OCI-LY7 (cell line): ENCODE data around the gene ZNF3. TPM values are rescaled to one million over a fixed set of nuclear protein-coding genes. Genes with fewer than 3 reads are reported as not detected.

ENCODE experiments used
- BruUV-seq: library from RNA; stranded (reverse); fragments of 400-500 nt; replicated peaks from 2 replicates; lab custom pipeline; 2021; lab: Mats Ljungman, UMichigan
- CTCF ChIA-PET: fragments of 300-600 bp; sonication (Branson Sonifier 250); formaldehyde crosslinking; loops from one replicate; lab custom pipeline; 2022; ENCODE audit warnings: antibody characterized with exemption; ENCODE audit not compliant: unreplicated experiment; lab: Charles Lee
- POLR2A ChIA-PET: fragments of 300-600 bp; sonication (Branson Sonifier 250); formaldehyde crosslinking; loops from one replicate; lab custom pipeline; 2022; ENCODE audit warnings: antibody characterized with exemption; lab: Charles Lee
- DNase-seq: peaks from one replicate; pipeline ENCODE4 v3.0.0-alpha.2; 2015; ENCODE audit warnings: low spot score
- H2AFZ ChIP-seq: fragments of 200-600 bp; sonication (generic), shearing (Covaris generic); 2 replicates; pipeline ENCODE4 v1.6.1; 2014; ENCODE audit warnings: mild to moderate bottlenecking, antibody characterized with exemption, low read length, moderate library complexity
- H3K27ac ChIP-seq: fragments of 200-600 bp; sonication (generic); 2 replicates; pipeline ENCODE4 v1.5.1; 2014; ENCODE audit warnings: mixed run types, low read depth, mild to moderate bottlenecking, moderate library complexity, low read length, inconsistent platforms; ENCODE audit not compliant: poor library complexity, severe bottlenecking
- H3K36me3 ChIP-seq: fragments of 200-600 bp; sonication (generic); 2 replicates; pipeline ENCODE4 v1.6.1; 2014; ENCODE audit warnings: mild to moderate bottlenecking, antibody characterized with exemption, low read length, moderate library complexity, mixed read lengths; ENCODE audit not compliant: insufficient read depth
- H3K4me1 ChIP-seq: fragments of 200-600 bp; sonication (generic); 2 replicates; pipeline ENCODE4 v1.5.1; 2014; ENCODE audit warnings: mild to moderate bottlenecking, low read length; ENCODE audit not compliant: insufficient read depth, poor library complexity, severe bottlenecking
- H3K4me2 ChIP-seq: fragments of 200-600 bp; sonication (generic); 2 replicates; pipeline ENCODE4 v1.6.1; 2014; ENCODE audit warnings: mild to moderate bottlenecking, low read length
- H3K4me3 ChIP-seq: fragments of 200-600 bp; sonication (generic); 2 replicates; pipeline ENCODE4 v1.5.1; 2014; ENCODE audit warnings: mild to moderate bottlenecking, low read depth, low read length; ENCODE audit not compliant: poor library complexity, severe bottlenecking
- H3K79me2 ChIP-seq: fragments of 200-600 bp; sonication (generic); 2 replicates; pipeline ENCODE4 v1.6.1; 2016; ENCODE audit warnings: low read depth, mild to moderate bottlenecking, low read length, moderate library complexity, mixed read lengths; ENCODE audit not compliant: insufficient read depth
- H3K9me2 ChIP-seq: fragments of 200-600 bp; sonication (generic); 2 replicates; pipeline ENCODE4 v1.6.1; 2016; ENCODE audit warnings: mild to moderate bottlenecking, low read length, mixed read lengths; ENCODE audit not compliant: insufficient read depth
- H3K9me3 ChIP-seq: fragments of 200-600 bp; sonication (generic); 2 replicates; pipeline ENCODE4 v1.6.1; 2014; ENCODE audit warnings: mild to moderate bottlenecking, mixed run types, low read length, mixed read lengths
- H4K20me1 ChIP-seq: fragments of 200-600 bp; sonication (generic); 2 replicates; pipeline ENCODE4 v1.6.1; 2014; ENCODE audit warnings: mild to moderate bottlenecking, antibody characterized with exemption, low read length, moderate library complexity, mixed read lengths; ENCODE audit not compliant: insufficient read depth
- EZH2phosphoT487 ChIP-seq: fragments of 200-600 bp; sonication (generic); IDR thresholded peaks from 2 replicates; pipeline ENCODE4 v1.6.1; 2018; ENCODE audit warnings: low read depth, borderline replicate concordance, mild to moderate bottlenecking, mixed run types, antibody characterized with exemption, low read length, moderate library complexity, mixed read lengths
- intact Hi-C: fragments of 100-400 bp; cut with micrococcal nuclease; formaldehyde crosslinking; loops from one replicate; pipeline ENCODE4 v1.10.0; 2022; ENCODE audit not compliant: unreplicated experiment
- total RNA-seq, 2 experiments: library from RNA; depleted of rRNA in 1 of 2; stranded (reverse); fragments of >200 nt in 1 of 2; shearing (Covaris generic) in 1 of 2; gene quantifications; 2 replicates each; pipeline ENCODE4 v1.2.3, GENCODE V29; 2014 to 2022
- TF ChIP-seq, protein P1 (sequence below): fragments of 200-600 bp; sonication (generic); conservative IDR thresholded peaks from 2 replicates; pipeline ENCODE4 v1.5.1; 2014; ENCODE audit warnings: mild to moderate bottlenecking, antibody characterized with exemption, low read length, moderate library complexity, mixed read lengths

ZNF3 gene
- total RNA-seq, 2 experiments from 2014 or later: 19.8 to 23.7 TPM

DNA sequence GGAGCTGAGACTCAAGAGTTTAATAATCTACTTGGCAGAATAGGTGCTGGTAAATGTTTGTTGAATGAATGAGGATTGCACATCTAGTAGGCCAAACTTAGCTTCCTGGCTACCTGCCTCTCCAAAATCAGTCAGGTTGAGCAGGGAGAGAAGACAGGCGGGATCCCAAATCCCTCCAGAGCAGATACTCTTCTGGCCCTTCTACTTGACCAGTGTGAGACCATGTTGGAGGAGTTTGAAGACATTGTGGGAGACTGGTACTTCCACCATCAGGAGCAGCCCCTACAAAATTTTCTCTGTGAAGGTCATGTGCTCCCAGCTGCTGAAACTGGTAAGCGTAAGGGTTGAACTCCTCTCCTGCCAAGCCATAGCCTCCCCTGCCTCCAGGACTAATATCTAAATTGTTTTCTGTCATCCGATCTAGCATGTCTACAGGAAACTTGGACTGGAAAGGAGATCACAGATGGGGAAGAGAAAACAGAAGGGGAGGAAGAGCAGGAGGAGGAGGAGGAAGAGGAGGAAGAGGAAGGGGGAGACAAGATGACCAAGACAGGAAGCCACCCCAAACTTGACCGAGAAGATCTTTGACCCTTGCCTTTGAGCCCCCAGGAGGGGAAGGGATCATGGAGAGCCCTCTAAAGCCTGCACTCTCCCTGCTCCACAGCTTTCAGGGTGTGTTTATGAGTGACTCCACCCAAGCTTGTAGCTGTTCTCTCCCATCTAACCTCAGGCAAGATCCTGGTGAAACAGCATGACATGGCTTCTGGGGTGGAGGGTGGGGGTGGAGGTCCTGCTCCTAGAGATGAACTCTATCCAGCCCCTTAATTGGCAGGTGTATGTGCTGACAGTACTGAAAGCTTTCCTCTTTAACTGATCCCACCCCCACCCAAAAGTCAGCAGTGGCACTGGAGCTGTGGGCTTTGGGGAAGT, 43.0 kb upstream of the ZNF3 start:
- H3K36me3 ChIP-seq: peaks cover 24% of the 10 kb centered on the region; the same call in 1 of the 2 replicates
- POLR2A ChIA-PET: interaction anchor here (0.8 to 2.9 kb wide), 2 partner anchors 23 to 109 kb away, joined by 5 to 22 read pairs; partner anchors contain the start of genes AP4M1, MCM7 and ZKSCAN1
- no peaks in the 10 kb centered on the region for H3K9me3 ChIP-seq
- no peaks in the 10 kb centered on the region for H4K20me1 ChIP-seq
- peaks cover 46% of the 10 kb centered on the region for H3K4me1 ChIP-seq
- CTCF ChIA-PET: interaction anchor here (0.8 to 1.5 kb wide), 3 partner anchors 23 to 283 kb away, joined by 3 to 5 read pairs (median 3); partner anchors contain the start of gene AP4M1
- H3K27ac ChIP-seq: peak overlapping the region; percentile 27
- H3K79me2 ChIP-seq: peaks cover 17% of the 10 kb centered on the region; the same call in 1 of the 2 replicates
- no peak overlapping the region for H2AFZ ChIP-seq
- TF ChIP-seq, protein P1, sequence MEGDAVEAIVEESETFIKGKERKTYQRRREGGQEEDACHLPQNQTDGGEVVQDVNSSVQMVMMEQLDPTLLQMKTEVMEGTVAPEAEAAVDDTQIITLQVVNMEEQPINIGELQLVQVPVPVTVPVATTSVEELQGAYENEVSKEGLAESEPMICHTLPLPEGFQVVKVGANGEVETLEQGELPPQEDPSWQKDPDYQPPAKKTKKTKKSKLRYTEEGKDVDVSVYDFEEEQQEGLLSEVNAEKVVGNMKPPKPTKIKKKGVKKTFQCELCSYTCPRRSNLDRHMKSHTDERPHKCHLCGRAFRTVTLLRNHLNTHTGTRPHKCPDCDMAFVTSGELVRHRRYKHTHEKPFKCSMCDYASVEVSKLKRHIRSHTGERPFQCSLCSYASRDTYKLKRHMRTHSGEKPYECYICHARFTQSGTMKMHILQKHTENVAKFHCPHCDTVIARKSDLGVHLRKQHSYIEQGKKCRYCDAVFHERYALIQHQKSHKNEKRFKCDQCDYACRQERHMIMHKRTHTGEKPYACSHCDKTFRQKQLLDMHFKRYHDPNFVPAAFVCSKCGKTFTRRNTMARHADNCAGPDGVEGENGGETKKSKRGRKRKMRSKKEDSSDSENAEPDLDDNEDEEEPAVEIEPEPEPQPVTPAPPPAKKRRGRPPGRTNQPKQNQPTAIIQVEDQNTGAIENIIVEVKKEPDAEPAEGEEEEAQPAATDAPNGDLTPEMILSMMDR: no peak
- TF ChIP-seq EZH2phosphoT487: no peak
- H3K4me2 ChIP-seq: peak overlapping the region; percentile 91
- no peak overlapping the region for H3K4me3 ChIP-seq
- DNase-seq: no peak
- BruUV-seq: TSS peak; percentile 52
- intact Hi-C loops: loop anchor here (5.0 kb wide), 1 partner anchor 42 kb away; the partner anchor contains the start of gene ZNF3
- no peaks in the 10 kb centered on the region for H3K9me2 ChIP-seq

DNA sequence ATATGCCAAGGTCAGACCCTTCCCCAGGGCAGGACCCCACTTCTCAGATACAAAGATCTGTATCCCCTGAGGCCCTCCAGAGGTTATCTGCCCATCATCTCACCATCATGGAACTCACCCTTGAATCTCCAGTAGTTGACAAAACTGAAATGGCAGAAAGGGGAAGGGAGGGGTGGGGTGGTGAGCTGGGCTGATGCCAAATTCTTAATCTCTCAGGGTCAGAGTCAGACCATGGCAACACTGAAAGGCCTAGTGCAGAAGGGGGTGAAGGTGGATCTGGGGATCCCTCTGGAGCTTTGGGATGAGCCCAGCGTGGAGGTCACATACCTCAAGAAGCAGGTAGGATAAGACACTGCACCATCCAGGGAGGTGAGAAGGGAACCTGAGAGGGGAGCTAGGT, 41.0 kb upstream of the ZNF3 start:
- no peak overlapping the region for H3K4me3 ChIP-seq
- TF ChIP-seq, protein P1: no peak
- no peak for TF ChIP-seq EZH2phosphoT487
- H2AFZ ChIP-seq: no peak overlapping the region
- H3K9me2 ChIP-seq: no peaks in the 10 kb centered on the region
- CTCF ChIA-PET: no interaction called here
- no TSS peak for BruUV-seq
- no peaks in the 10 kb centered on the region for H4K20me1 ChIP-seq
- POLR2A ChIA-PET: interaction anchor here (0.7 to 1.2 kb wide), 2 partner anchors 20 to 22 kb away, joined by 3 to 4 read pairs; no protein-coding TSS in a partner anchor
- H3K27ac ChIP-seq: no peak overlapping the region
- no peaks in the 10 kb centered on the region for H3K9me3 ChIP-seq
- H3K36me3 ChIP-seq: peaks cover 25% of the 10 kb centered on the region; the same call in 1 of the 2 replicates
- peaks cover 35% of the 10 kb centered on the region for H3K4me1 ChIP-seq
- DNase-seq: no peak
- no peak overlapping the region for H3K4me2 ChIP-seq
- peaks cover 27% of the 10 kb centered on the region; the same call in 1 of the 2 replicates for H3K79me2 ChIP-seq
- intact Hi-C loops: no loop called here
